B cell (primary cell): Measurements from ENCODE around the gene RHOT1. TPM values are rescaled to one million over a fixed set of nuclear protein-coding genes. Genes with fewer than 3 reads are reported as not detected.

Source experiments
- ATAC-seq: fragments of 200-7000 bp; cut with Tn5 transposase; one replicate; pipeline ENCODE4 v1.10.0; 2021; ENCODE audit warnings: low read depth, mild to moderate bottlenecking, moderate number of reproducible peaks, moderate library complexity
- CTCF ChIA-PET: fragments of 350-600 bp; sonication (Branson Sonifier 250); formaldehyde crosslinking; loops from one replicate; lab custom pipeline; 2021; ENCODE audit warnings: antibody characterized with exemption, inconsistent platforms; lab: Charles Lee
- POLR2A ChIA-PET: fragments of 350-600 bp; sonication (Branson Sonifier 250); formaldehyde crosslinking; loops from one replicate; lab custom pipeline; 2021; ENCODE audit warnings: antibody characterized with exemption; lab: Charles Lee
- DNase-seq: peaks from one replicate; pipeline ENCODE4 v3.0.0; 2013
- H2AFZ ChIP-seq: 2 replicates; pipeline ENCODE4 v1.6.1; 2012; ENCODE audit warnings: mild to moderate bottlenecking, low read depth, low read length; ENCODE audit not compliant: insufficient read depth, poor library complexity, severe bottlenecking
- H3K27ac ChIP-seq, 2 donors: 1 replicate in 1 of 2; 2 replicates in 1 of 2; pipeline ENCODE4 v1.5.1; 2012 to 2013; ENCODE audit warnings: low read length in 2 of 2, mild to moderate bottlenecking in 2 of 2, moderate library complexity in 1 of 2
- H3K27me3 ChIP-seq, 4 experiments: fragments of 200-600 bp in 1 of 4; sonication (generic) in 1 of 4; replicated peaks in 1 of 4; 1 replicate in 2 of 4; 2 replicates in 2 of 4; pipeline versions ENCODE4 v1.6.1 to v1.7.0; 2013 to 2016; ENCODE audit warnings: low read length in 3 of 4, mild to moderate bottlenecking in 2 of 4, mixed read lengths in 1 of 4, moderate library complexity in 1 of 4; ENCODE audit not compliant: insufficient read depth in 4 of 4, control insufficient read depth in 3 of 4; ENCODE audit errors: control extremely low read depth in 1 of 4
- H3K36me3 ChIP-seq, 2 experiments: replicated peaks in 1 of 2; 1 replicate in 1 of 2; 2 replicates in 1 of 2; pipeline versions ENCODE4 v1.6.1 to v1.7.1; 2013; ENCODE audit warnings: low read length in 1 of 2; ENCODE audit not compliant: insufficient read depth in 2 of 2, control insufficient read depth in 1 of 2; ENCODE audit errors: control extremely low read depth in 1 of 2, extremely low read depth in 1 of 2
- H3K4me1 ChIP-seq, 2 donors: fragments of 200-600 bp in 1 of 2; sonication (generic) in 1 of 2; 1 replicate in 1 of 2; 2 replicates in 1 of 2; pipeline versions ENCODE4 v1.5.1 to v1.6.1; 2013 to 2017; ENCODE audit warnings: low read length in 2 of 2; ENCODE audit not compliant: control insufficient read depth in 2 of 2, insufficient read depth in 2 of 2
- H3K4me2 ChIP-seq: replicated peaks from 2 replicates; pipeline ENCODE3; 2012; ENCODE audit warnings: mild to moderate bottlenecking, low read depth, low read length; ENCODE audit not compliant: poor library complexity, severe bottlenecking
- H3K4me3 ChIP-seq, 5 experiments: fragments of 200-600 bp in 1 of 5; sonication (generic) in 1 of 5; 1 replicate in 3 of 5; 2 replicates in 2 of 5; pipeline versions ENCODE4 v1.5.1 to v1.7.0; 2011 to 2016; ENCODE audit warnings: low read length in 4 of 5, mild to moderate bottlenecking in 4 of 5, low read depth in 2 of 5, control low read depth in 1 of 5, moderate library complexity in 1 of 5; ENCODE audit not compliant: insufficient read depth in 1 of 5; ENCODE audit errors: control extremely low read depth in 1 of 5, extremely low read depth in 1 of 5
- H3K79me2 ChIP-seq: fragments of 200-600 bp; sonication (generic); one replicate; pipeline ENCODE4 v1.6.0; 2016; ENCODE audit warnings: low read length; ENCODE audit not compliant: control insufficient read depth, insufficient read depth
- H3K9ac ChIP-seq: fragments of 200-600 bp; sonication (generic); 2 replicates; pipeline ENCODE4 v1.6.1; 2017; ENCODE audit warnings: mild to moderate bottlenecking, low read length, moderate library complexity
- H3K9me3 ChIP-seq, 3 donors: one replicate each; pipeline versions ENCODE4 v1.6.1 to v1.7.1; 2013; ENCODE audit warnings: low read length in 2 of 3; ENCODE audit not compliant: control insufficient read depth in 2 of 3, insufficient read depth in 1 of 3; ENCODE audit errors: control extremely low read depth in 1 of 3
- H4K20me1 ChIP-seq: 2 replicates; pipeline ENCODE4 v1.6.0; 2012; ENCODE audit warnings: mild to moderate bottlenecking, low read length; ENCODE audit not compliant: insufficient read depth, control insufficient read depth, poor library complexity, severe bottlenecking
- H3K27ac Mint-ChIP-seq: one replicate; pipeline ENCODE4 v1.8.0; 2021; ENCODE audit warnings: mixed read lengths
- H3K27me3 Mint-ChIP-seq: one replicate; pipeline ENCODE4 v1.8.0; 2021; ENCODE audit warnings: mixed read lengths
- H3K4me1 Mint-ChIP-seq: one replicate; pipeline ENCODE4 v1.8.0; 2021; ENCODE audit warnings: mixed read lengths
- H3K4me3 Mint-ChIP-seq: one replicate; pipeline ENCODE4 v1.8.0; 2021; ENCODE audit warnings: mixed read lengths
- H3K9me3 Mint-ChIP-seq: one replicate; pipeline ENCODE4 v1.8.0; 2022; ENCODE audit warnings: mixed read lengths; ENCODE audit not compliant: insufficient read depth
- EZH2 ChIP-seq: IDR thresholded peaks from 2 replicates; pipeline ENCODE4 v1.6.1; 2012; ENCODE audit warnings: borderline replicate concordance, low read depth, mild to moderate bottlenecking, moderate library complexity, low read length; ENCODE audit not compliant: insufficient read depth, poor library complexity, severe bottlenecking
- WGBS: methylation state at CpG from one replicate; pipeline ENCODE4 v1.1.5; 2013; ENCODE audit warnings: missing lambda C conversion rate; ENCODE audit not compliant: insufficient coverage; 5-methylcytosine and 5-hydroxymethylcytosine counted together
- intact Hi-C: fragments of 100-400 bp; cut with micrococcal nuclease; formaldehyde crosslinking; loops from one replicate; pipeline ENCODE4 v1.10.0; 2022
- polyA plus RNA-seq: library from polyadenylated mRNA; depleted of rRNA; stranded (reverse); fragments of >200 nt; gene quantifications from 2 replicates; pipeline ENCODE4 v1.2.3, GENCODE V29; 2012
- total RNA-seq, 2 donors: library from RNA; stranded (reverse); fragments of 120-200 nt in 1 of 2; gene quantifications; 1 replicate in 1 of 2; 2 replicates in 1 of 2; pipeline versions ENCODE4 v1.2.3 to v1.2.4, GENCODE V29; 2013 to 2022
- TF ChIP-seq, protein P1 (sequence below): fragments of 200-600 bp; IDR thresholded peaks from one replicate; pipeline ENCODE4 v1.8.0; 2022; ENCODE audit warnings: antibody characterized with exemption, mild to moderate bottlenecking

RHOT1 gene
- total and polyA plus RNA-seq, 2 donors (not counting 1 experiment from before 2014, with no cell fraction given), result 24.6 to 24.7 TPM

DNA sequence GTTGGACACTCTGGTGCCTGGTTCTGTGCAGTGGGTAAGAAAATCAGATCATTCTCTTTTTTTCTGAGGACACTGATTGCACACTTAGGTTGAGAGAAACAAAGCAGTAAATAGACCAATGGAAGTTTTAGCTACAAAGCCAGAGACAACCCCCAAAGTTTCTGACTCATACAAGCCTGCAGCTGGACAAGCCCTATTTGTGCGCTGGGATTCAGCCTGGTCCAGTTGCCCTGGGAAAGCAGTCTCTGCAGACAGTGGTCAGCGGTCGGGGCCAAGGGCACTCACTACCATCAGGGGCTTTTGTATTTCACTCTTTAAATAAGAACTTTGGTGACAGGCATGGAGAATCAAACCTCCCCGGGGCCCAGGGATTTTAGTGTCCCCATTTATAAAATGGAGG is 117.3 kb downstream of the RHOT1 start:
- H3K4me3 Mint-ChIP-seq, result no peak overlapping the region
- intact Hi-C loops, result loop anchor here (10.0 kb wide), 1 partner anchor 495 kb away; no protein-coding TSS in a partner anchor
- 91% methylated on average over 4 of the region's 4 CpGs for WGBS

DNA sequence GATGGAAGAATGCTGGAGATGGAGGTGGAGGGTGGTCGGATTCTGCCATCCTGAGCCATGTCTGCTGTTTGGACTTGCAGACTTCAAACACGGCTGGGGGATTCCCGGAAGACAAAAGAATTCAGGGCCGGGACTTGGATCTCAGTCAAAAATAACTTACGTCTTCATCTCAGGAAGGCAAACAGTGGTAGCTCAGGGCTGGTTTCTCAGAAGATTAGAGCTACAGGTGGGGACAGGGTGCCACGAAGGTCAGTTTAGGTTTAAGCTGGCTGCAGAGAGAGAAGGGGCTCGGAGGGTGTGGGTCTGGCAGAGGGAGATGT is 119.1 kb downstream of the RHOT1 start:
- ChIA-PET POLR2A (interaction anchor here (0.7 kb wide), 1 partner anchor 102 kb away, joined by 3 read pairs; no protein-coding TSS in a partner anchor), CTCF (no interaction called here)
- no peak overlapping the region for H2AFZ ChIP-seq
- WGBS, result 96% methylated on average over 6 of the region's 7 CpGs
- H3K4me2 ChIP-seq, result no peak overlapping the region
- peaks cover 9 to 10% of the 10 kb centered on the region in 2 donors for H3K4me1 ChIP-seq
- H3K36me3 ChIP-seq, result no peaks in the 10 kb centered on the region
- no peak overlapping the region for H3K9ac ChIP-seq
- H3K4me1 Mint-ChIP-seq, result peaks cover 4% of the 10 kb centered on the region
- no peaks in the 10 kb centered on the region for H3K9me3 ChIP-seq
- H3K27me3 ChIP-seq, result peaks cover 0 to 25% (median 14%) of the 10 kb centered on the region in 4 experiments
- no peak overlapping the region for H3K4me3 Mint-ChIP-seq
- ATAC-seq (no peak), DNase-seq (no peak)
- H3K27ac Mint-ChIP-seq, result no peak overlapping the region
- H3K4me3 ChIP-seq, result no peak overlapping the region
- no peak overlapping the region for H3K27ac ChIP-seq
- H3K9me3 Mint-ChIP-seq, result no peaks in the 10 kb centered on the region
- H3K27me3 Mint-ChIP-seq, result peaks cover 59% of the 10 kb centered on the region
- intact Hi-C loops, result no loop called here
- TF ChIP-seq EZH2, result no peak
- TF ChIP-seq, protein P1, sequence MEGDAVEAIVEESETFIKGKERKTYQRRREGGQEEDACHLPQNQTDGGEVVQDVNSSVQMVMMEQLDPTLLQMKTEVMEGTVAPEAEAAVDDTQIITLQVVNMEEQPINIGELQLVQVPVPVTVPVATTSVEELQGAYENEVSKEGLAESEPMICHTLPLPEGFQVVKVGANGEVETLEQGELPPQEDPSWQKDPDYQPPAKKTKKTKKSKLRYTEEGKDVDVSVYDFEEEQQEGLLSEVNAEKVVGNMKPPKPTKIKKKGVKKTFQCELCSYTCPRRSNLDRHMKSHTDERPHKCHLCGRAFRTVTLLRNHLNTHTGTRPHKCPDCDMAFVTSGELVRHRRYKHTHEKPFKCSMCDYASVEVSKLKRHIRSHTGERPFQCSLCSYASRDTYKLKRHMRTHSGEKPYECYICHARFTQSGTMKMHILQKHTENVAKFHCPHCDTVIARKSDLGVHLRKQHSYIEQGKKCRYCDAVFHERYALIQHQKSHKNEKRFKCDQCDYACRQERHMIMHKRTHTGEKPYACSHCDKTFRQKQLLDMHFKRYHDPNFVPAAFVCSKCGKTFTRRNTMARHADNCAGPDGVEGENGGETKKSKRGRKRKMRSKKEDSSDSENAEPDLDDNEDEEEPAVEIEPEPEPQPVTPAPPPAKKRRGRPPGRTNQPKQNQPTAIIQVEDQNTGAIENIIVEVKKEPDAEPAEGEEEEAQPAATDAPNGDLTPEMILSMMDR, result no peak
- H3K79me2 ChIP-seq, result no peaks in the 10 kb centered on the region
- H4K20me1 ChIP-seq, result no peaks in the 10 kb centered on the region

More for the DNA sequence above, 117.3 kb downstream of the RHOT1 start:
- no peak overlapping the region for H3K4me2 ChIP-seq
- ChIA-PET POLR2A (no interaction called here), CTCF (no interaction called here)
- H3K4me1 ChIP-seq, result peaks cover 0 to 1% of the 10 kb centered on the region in 2 donors
- DNase-seq (no peak), ATAC-seq (no peak)
- Mint-ChIP-seq H3K4me1 (no peaks in the 10 kb centered on the region), H3K9me3 (no peaks in the 10 kb centered on the region), H3K27me3 (peaks cover 52% of the 10 kb centered on the region), H3K27ac (no peak overlapping the region)
- H3K9ac ChIP-seq, result no peak overlapping the region
- TF ChIP-seq, protein P1, result no peak
- TF ChIP-seq EZH2, result no peak
- H3K27me3 ChIP-seq, result peaks cover 0 to 14% (median 7%) of the 10 kb centered on the region in 4 experiments
- H3K4me3 ChIP-seq, result no peak overlapping the region
- no peak overlapping the region for H3K27ac ChIP-seq
- H3K36me3 ChIP-seq, result no peaks in the 10 kb centered on the region
- H3K79me2 ChIP-seq, result no peaks in the 10 kb centered on the region
- H2AFZ ChIP-seq, result no peak overlapping the region
- no peaks in the 10 kb centered on the region for H4K20me1 ChIP-seq
- no peaks in the 10 kb centered on the region for H3K9me3 ChIP-seq
